SH-SY5Y (cell line): ENCODE results near the gene RNF113B.

Experiments used
- GATA2 ChIP-seq: IDR thresholded peaks from 2 replicates; pipeline ENCODE4 v1.6.1; 2011; ENCODE audit warnings: mild to moderate bottlenecking, low read depth, low read length
- GATA3 ChIP-seq: IDR thresholded peaks from 2 replicates; pipeline ENCODE4 v1.6.1; 2011; ENCODE audit warnings: low read depth, mild to moderate bottlenecking, low read length, moderate library complexity

GRCh38 chr13:98147521-98147920 is 29.5 kb downstream of the RNF113B start:
- TF ChIP-seq GATA3 (no peak), GATA2 (no peak)
